B cell (primary cell): ENCODE data around the gene PRIM2.
"Not testable (repeated sequence)": the region's sequence is repeated elsewhere in the genome, so short reads cannot be mapped to it uniquely, and the experiment has no call there.

Experiments used
- EZH2 ChIP-seq: IDR thresholded peaks from 2 replicates; pipeline ENCODE4 v1.6.1; 2012; ENCODE audit warnings: borderline replicate concordance, low read depth, mild to moderate bottlenecking, moderate library complexity, low read length; ENCODE audit not compliant: insufficient read depth, poor library complexity, severe bottlenecking
- TF ChIP-seq, protein P1 (sequence below): fragments of 200-600 bp; IDR thresholded peaks from one replicate; pipeline ENCODE4 v1.8.0; 2022; ENCODE audit warnings: antibody characterized with exemption, mild to moderate bottlenecking

DNA sequence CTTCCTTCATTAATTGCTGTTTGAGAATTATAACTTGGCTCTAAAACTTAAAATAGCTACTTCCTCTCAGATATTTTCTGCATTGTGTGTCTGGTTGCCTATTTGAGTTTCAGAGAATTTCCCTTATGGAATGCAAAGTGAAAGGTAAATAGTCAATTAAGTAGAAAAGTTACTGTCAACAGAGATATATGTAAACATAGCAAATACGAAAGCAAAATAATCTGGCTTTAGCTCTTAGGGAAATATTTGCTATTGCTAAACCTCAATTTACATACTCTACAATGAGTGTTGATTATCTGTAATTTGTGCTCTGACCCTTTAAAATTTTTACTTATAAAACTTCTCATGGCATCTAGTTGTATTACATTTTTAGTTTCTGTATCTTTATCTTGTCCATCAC is 54.3 kb downstream of the PRIM2 start:
- TF ChIP-seq, protein P1, sequence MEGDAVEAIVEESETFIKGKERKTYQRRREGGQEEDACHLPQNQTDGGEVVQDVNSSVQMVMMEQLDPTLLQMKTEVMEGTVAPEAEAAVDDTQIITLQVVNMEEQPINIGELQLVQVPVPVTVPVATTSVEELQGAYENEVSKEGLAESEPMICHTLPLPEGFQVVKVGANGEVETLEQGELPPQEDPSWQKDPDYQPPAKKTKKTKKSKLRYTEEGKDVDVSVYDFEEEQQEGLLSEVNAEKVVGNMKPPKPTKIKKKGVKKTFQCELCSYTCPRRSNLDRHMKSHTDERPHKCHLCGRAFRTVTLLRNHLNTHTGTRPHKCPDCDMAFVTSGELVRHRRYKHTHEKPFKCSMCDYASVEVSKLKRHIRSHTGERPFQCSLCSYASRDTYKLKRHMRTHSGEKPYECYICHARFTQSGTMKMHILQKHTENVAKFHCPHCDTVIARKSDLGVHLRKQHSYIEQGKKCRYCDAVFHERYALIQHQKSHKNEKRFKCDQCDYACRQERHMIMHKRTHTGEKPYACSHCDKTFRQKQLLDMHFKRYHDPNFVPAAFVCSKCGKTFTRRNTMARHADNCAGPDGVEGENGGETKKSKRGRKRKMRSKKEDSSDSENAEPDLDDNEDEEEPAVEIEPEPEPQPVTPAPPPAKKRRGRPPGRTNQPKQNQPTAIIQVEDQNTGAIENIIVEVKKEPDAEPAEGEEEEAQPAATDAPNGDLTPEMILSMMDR: not testable (repeated sequence)
- TF ChIP-seq EZH2: not testable (repeated sequence)
